A549 (cell line): ENCODE data around the gene METTL3. TPM values are rescaled to one million over a fixed set of nuclear protein-coding genes. Genes with fewer than 3 reads are reported as not detected.

Experiments
- ATAC-seq, 2 experiments: fragments of 200-7000 bp in 1 of 2; fragments of >200 bp in 1 of 2; cut with Nextera tagmentation in 1 of 2; cut with Tn5 transposase in 1 of 2; 3 replicates each; pipeline versions ENCODE4 v1.8.0 to v1.9.1; 2018 to 2020; ENCODE audit warnings: mild to moderate bottlenecking in 1 of 2, moderate library complexity in 1 of 2
- CTCF ChIA-PET: fragments of 300-600 bp; sonication (Branson Sonifier 250); formaldehyde crosslinking; extraction: SDS; loops from one replicate; lab custom pipeline; 2021; ENCODE audit warnings: antibody characterized with exemption, inconsistent platforms; lab: Yijun Ruan, JAX
- POLR2A ChIA-PET: fragments of 350-600 bp; formaldehyde crosslinking; extraction: SDS; loops from one replicate; lab custom pipeline; 2021; ENCODE audit warnings: antibody characterized with exemption, inconsistent platforms; lab: Yijun Ruan, JAX
- DNase-seq, 2 experiments: peaks; one replicate each; pipeline versions ENCODE4 v3.0.0 to v3.0.0-alpha.2; 2011 to 2016; ENCODE audit warnings: low read depth in 1 of 2, low spot score in 1 of 2
- FAIRE-seq: peaks from 2 replicates; lab custom pipeline; 2011; peaks lifted over from hg19 to GRCh38; lab: Jason Lieb, UNC
- H3K27ac ChIP-seq, 2 experiments: fragments of >200 bp; sonication (Bioruptor Twin); formaldehyde crosslinking; 3 replicates each; pipeline ENCODE4 v1.5.1; 2016 to 2017
- H3K4me1 ChIP-seq: fragments of >200 bp; sonication (Bioruptor Twin); formaldehyde crosslinking; 3 replicates; pipeline ENCODE4 v1.6.1; 2016
- H3K4me2 ChIP-seq: fragments of >200 bp; sonication (Bioruptor Twin); formaldehyde crosslinking; 3 replicates; pipeline ENCODE4 v1.6.1; 2016
- H3K4me3 ChIP-seq: fragments of >200 bp; sonication (Bioruptor Twin); formaldehyde crosslinking; 3 replicates; pipeline ENCODE4 v1.5.1; 2016
- H3K9me3 ChIP-seq: fragments of >200 bp; sonication (Bioruptor Twin); formaldehyde crosslinking; 3 replicates; pipeline ENCODE4 v1.6.1; 2016
- CBX8 ChIP-seq: fragments of 200-600 bp; sonication (generic); IDR thresholded peaks from 2 replicates; pipeline ENCODE4 v1.6.1; 2016
- CHD2 ChIP-seq: fragments of 150-350 bp; IDR thresholded peaks from 2 replicates; pipeline ENCODE4 v1.6.1; 2014; ENCODE audit warnings: low read length; ENCODE audit not compliant: partially characterized antibody
- ELK1 ChIP-seq: fragments of 150-350 bp; IDR thresholded peaks from 2 replicates; pipeline ENCODE4 v1.6.1; 2014; ENCODE audit warnings: low read depth, mild to moderate bottlenecking, low read length
- FOSB ChIP-seq: fragments of 250-450 bp; sonication (Bioruptor Pico); IDR thresholded peaks from 2 replicates; pipeline ENCODE4 v1.5.0; 2020; ENCODE audit warnings: mild to moderate bottlenecking, moderate library complexity
- FOXS1 ChIP-seq: fragments of 250-450 bp; sonication (Bioruptor Pico); IDR thresholded peaks from 2 replicates; pipeline ENCODE4 v1.5.0; 2020; ENCODE audit warnings: mild to moderate bottlenecking, moderate library complexity
- GATA3 ChIP-seq: IDR thresholded peaks from 2 replicates; pipeline ENCODE4 v1.6.1; 2012; ENCODE audit warnings: borderline replicate concordance
- HOXB13 ChIP-seq: fragments of 250-450 bp; sonication (Bioruptor Pico); IDR thresholded peaks from 2 replicates; pipeline ENCODE4 v1.5.0; 2020; ENCODE audit warnings: low read depth, mild to moderate bottlenecking, moderate library complexity
- JUNB ChIP-seq: fragments of >200 bp; sonication (Bioruptor Twin); formaldehyde crosslinking; IDR thresholded peaks from 2 replicates; pipeline ENCODE4 v1.6.1; 2016
- MAX ChIP-seq: IDR thresholded peaks from 2 replicates; pipeline ENCODE4 v1.6.1; 2012
- MYC ChIP-seq: IDR thresholded peaks from 2 replicates; pipeline ENCODE4 v1.6.1; 2012; ENCODE audit warnings: mild to moderate bottlenecking, inconsistent platforms, low read length, improper control_type of control experiment, borderline replicate concordance
- NR3C1 ChIP-seq: fragments of >200 bp; sonication (Bioruptor Twin); formaldehyde crosslinking; IDR thresholded peaks from 3 replicates; pipeline ENCODE4 v1.6.1; 2017
- PHF8 ChIP-seq: fragments of 200-600 bp; sonication (generic); IDR thresholded peaks from 2 replicates; pipeline ENCODE4 v1.6.1; 2016; ENCODE audit warnings: low read depth, mild to moderate bottlenecking, antibody characterized with exemption, moderate library complexity, borderline replicate concordance
- RCOR1 ChIP-seq: fragments of 150-350 bp; IDR thresholded peaks from 2 replicates; pipeline ENCODE4 v1.6.1; 2014; ENCODE audit warnings: antibody characterized with exemption, low read length, low read depth
- TFCP2L1 ChIP-seq: fragments of 250-450 bp; sonication (Bioruptor Pico); IDR thresholded peaks from 2 replicates; pipeline ENCODE4 v1.5.0; 2021; ENCODE audit warnings: mild to moderate bottlenecking
- TP53 ChIP-seq: fragments of 250-450 bp; sonication (Bioruptor Pico); IDR thresholded peaks from 2 replicates; pipeline ENCODE4 v1.5.0; 2021; ENCODE audit warnings: mild to moderate bottlenecking, moderate library complexity
- USF2 ChIP-seq: fragments of 450-650 bp; IDR thresholded peaks from 2 replicates; pipeline ENCODE4 v1.6.1; 2014; ENCODE audit warnings: antibody characterized with exemption
- ZC3H11A ChIP-seq: fragments of 450-650 bp; IDR thresholded peaks from 2 replicates; pipeline ENCODE4 v1.6.1; 2014; ENCODE audit warnings: antibody characterized with exemption, mild to moderate bottlenecking
- ZSCAN20 ChIP-seq: fragments of 250-450 bp; sonication (Bioruptor Pico); IDR thresholded peaks from 2 replicates; pipeline ENCODE4 v1.8.0; 2022; ENCODE audit warnings: mild to moderate bottlenecking, moderate library complexity
- WGBS: methylation state at CpG from one replicate; pipeline ENCODE4 v1.1.6; 2017; ENCODE audit errors: missing lambda C conversion rate; 5-methylcytosine and 5-hydroxymethylcytosine counted together
- polyA plus RNA-seq, 4 experiments: library from polyadenylated mRNA; depleted of rRNA in 3 of 4; stranded (reverse); fragments of >200 nt; fragmentation: RNase III in 1 of 4; extraction: RNeasy Plus Mini Kit Qiagen cat#74134 plus additional on column Dnase treatment in 1 of 4; gene quantifications; 2 replicates in 3 of 4; 3 replicates in 1 of 4; pipeline ENCODE4 v1.2.3, GENCODE V29; 2011 to 2017

METTL3 gene
- polyA plus RNA-seq, 2 of the 4 experiments (the other 2 are of a cell fraction), result 63.2 to 103 TPM

- POLR2A ChIA-PET, result no interaction called here
- CTCF ChIA-PET, result interaction anchor here (1.0 kb wide), 1 partner anchor 13 kb away, joined by 4 read pairs; no protein-coding TSS in a partner anchor
- Histone ChIP-seq H3K9me3 (no peaks in the 10 kb centered on the region), H3K4me3 (no peak overlapping the region), H3K27ac (no peak overlapping the region), H3K4me2 (no peak overlapping the region), H3K4me1 (no peaks in the 10 kb centered on the region)
- 43% methylated on average over 5 of the region's 5 CpGs for WGBS
- TF ChIP-seq TP53 (CRISPR knock-in tag), result no peak
- DNase-seq (no peak), FAIRE-seq (no peak), ATAC-seq (no peak)
Observed at GRCh38 chr14:21543963-21544362, 32.8 kb upstream of the METTL3 start.

GRCh38 chr14:21543521-21543960 lies 32.4 kb upstream of the METTL3 start:
- WGBS, result 61% methylated on average over 7 of the region's 7 CpGs
- Histone ChIP-seq H3K27ac (no peak overlapping the region), H3K4me2 (no peak overlapping the region), H3K4me3 (no peak overlapping the region), H3K9me3 (no peaks in the 10 kb centered on the region), H3K4me1 (no peaks in the 10 kb centered on the region)
- no peak for FAIRE-seq
- ChIA-PET CTCF (interaction anchor here (1.0 kb wide), 1 partner anchor 15 kb away, joined by 4 read pairs; no protein-coding TSS in a partner anchor), POLR2A (no interaction called here)
- ATAC-seq, result no peak
- no peak for TF ChIP-seq FOXS1 (CRISPR knock-in tag)
- TF ChIP-seq MYC, result no peak
- TF ChIP-seq PHF8, result no peak
- no peak for TF ChIP-seq MAX
- TF ChIP-seq FOSB (CRISPR knock-in tag), result no peak
- TF ChIP-seq CBX8, result no peak
- TF ChIP-seq NR3C1, result no peak
- TF ChIP-seq HOXB13 (CRISPR knock-in tag), result no peak
- no peak for TF ChIP-seq ZSCAN20
- no peak for TF ChIP-seq RCOR1
- TF ChIP-seq JUNB, result no peak
- TF ChIP-seq GATA3, result no peak
- TF ChIP-seq TP53 (CRISPR knock-in tag), result no peak
- no peak for TF ChIP-seq TFCP2L1 (CRISPR knock-in tag)
- no peak for DNase-seq

GRCh38 chr14:21541413-21542074 lies 30.4 kb upstream of the METTL3 start:
- Histone ChIP-seq H3K27ac (no peak overlapping the region), H3K4me2 (no peak overlapping the region), H3K9me3 (no peaks in the 10 kb centered on the region), H3K4me1 (no peaks in the 10 kb centered on the region), H3K4me3 (no peak overlapping the region)
- POLR2A ChIA-PET, result no interaction called here
- no peak for TF ChIP-seq CHD2
- TF ChIP-seq GATA3, result no peak
- no peak for TF ChIP-seq ELK1
- no peak for TF ChIP-seq USF2
- peak; percentile 63 for TF ChIP-seq ZC3H11A
- WGBS, result 83% methylated on average over 9 of the region's 9 CpGs
- no peak for ATAC-seq
- CTCF ChIA-PET, result interaction anchor here (0.7 to 1.9 kb wide), 3 partner anchors 40 to 318 kb away, joined by 3 to 7 read pairs (median 5); no protein-coding TSS in a partner anchor
- DNase-seq, result no peak
- FAIRE-seq, result no peak
